Mesenchymal stem cell (in vitro differentiated cells and primary cell): ENCODE data around the gene TMPRSS13. TPM values are rescaled to one million over a fixed set of nuclear protein-coding genes. Genes with fewer than 3 reads are reported as not detected.
"Not testable (repeated sequence)": the region's sequence is repeated elsewhere in the genome, so short reads cannot be mapped to it uniquely, and the experiment has no call there.

ENCODE experiments used
- DNase-seq: peaks from one replicate; pipeline ENCODE4 v3.0.0-alpha.2; 2013
- H2AFZ ChIP-seq: one replicate; pipeline ENCODE4 v1.6.1; 2013; ENCODE audit warnings: low read depth, mild to moderate bottlenecking, control low read depth, inconsistent platforms, low read length, moderate library complexity
- H2AK5ac ChIP-seq: 2 replicates; pipeline ENCODE4 v1.6.1; 2013; ENCODE audit warnings: low read length, moderate library complexity, mild to moderate bottlenecking, inconsistent platforms; ENCODE audit not compliant: severe bottlenecking
- H2BK120ac ChIP-seq: one replicate; pipeline ENCODE4 v1.6.1; 2013; ENCODE audit warnings: low read depth, mild to moderate bottlenecking, inconsistent platforms, low read length, moderate library complexity
- H2BK12ac ChIP-seq, 2 experiments: one replicate each; pipeline ENCODE4 v1.6.1; 2013; ENCODE audit warnings: inconsistent platforms in 2 of 2, low read length in 2 of 2, mild to moderate bottlenecking in 2 of 2, moderate library complexity in 2 of 2, control low read depth in 1 of 2
- H2BK15ac ChIP-seq: one replicate; pipeline ENCODE4 v1.6.1; 2013; ENCODE audit warnings: mild to moderate bottlenecking, low read depth, inconsistent platforms; ENCODE audit not compliant: poor library complexity, severe bottlenecking
- H2BK5ac ChIP-seq: 2 replicates; pipeline ENCODE4 v1.6.1; 2013; ENCODE audit warnings: low read depth, mild to moderate bottlenecking, low read length, control low read depth, inconsistent platforms; ENCODE audit not compliant: poor library complexity, severe bottlenecking
- H3K14ac ChIP-seq, 2 experiments: one replicate each; pipeline ENCODE4 v1.6.1; 2013; ENCODE audit warnings: inconsistent platforms in 2 of 2, low read length in 2 of 2, control low read depth in 1 of 2, mild to moderate bottlenecking in 1 of 2, moderate library complexity in 1 of 2
- H3K18ac ChIP-seq, 2 experiments: one replicate each; pipeline ENCODE4 v1.6.1; 2013; ENCODE audit warnings: inconsistent platforms in 2 of 2, low read length in 2 of 2, control low read depth in 1 of 2, low read depth in 1 of 2, mild to moderate bottlenecking in 1 of 2
- H3K23ac ChIP-seq, 2 experiments: one replicate each; pipeline ENCODE4 v1.6.1; 2013; ENCODE audit warnings: inconsistent platforms in 2 of 2, low read length in 2 of 2, mild to moderate bottlenecking in 2 of 2, moderate library complexity in 2 of 2, control low read depth in 1 of 2
- H3K27ac ChIP-seq: 2 replicates; pipeline ENCODE4 v1.5.1; 2013; ENCODE audit warnings: mild to moderate bottlenecking, moderate library complexity, low read length, control low read depth, inconsistent platforms; ENCODE audit not compliant: poor library complexity, severe bottlenecking
- H3K27me3 ChIP-seq, 2 experiments: 2 replicates each; pipeline versions ENCODE4 v1.6.1 to v1.7.0; 2013; ENCODE audit warnings: low read length in 2 of 2, mild to moderate bottlenecking in 2 of 2, moderate library complexity in 2 of 2, control low read depth in 1 of 2, inconsistent platforms in 1 of 2; ENCODE audit not compliant: control insufficient read depth in 1 of 2, insufficient read depth in 1 of 2
- H3K36me3 ChIP-seq, 2 experiments: 2 replicates each; pipeline versions ENCODE4 v1.6.1 to v1.7.0; 2013; ENCODE audit warnings: low read length in 2 of 2, control low read depth in 1 of 2, inconsistent platforms in 1 of 2, low read depth in 1 of 2, mild to moderate bottlenecking in 1 of 2; ENCODE audit not compliant: insufficient read depth in 2 of 2, control insufficient read depth in 1 of 2
- H3K4ac ChIP-seq, 2 experiments: one replicate each; pipeline ENCODE4 v1.6.1; 2013; ENCODE audit warnings: inconsistent platforms in 2 of 2, low read length in 2 of 2, mild to moderate bottlenecking in 2 of 2, moderate library complexity in 2 of 2, control low read depth in 1 of 2, low read depth in 1 of 2
- H3K4me1 ChIP-seq: 2 replicates; pipeline ENCODE4 v1.6.1; 2013; ENCODE audit warnings: low read depth, low read length, control low read depth; ENCODE audit not compliant: control insufficient read depth, insufficient read depth
- H3K4me2 ChIP-seq: 2 replicates; pipeline ENCODE4 v1.6.1; 2013; ENCODE audit warnings: low read length, mild to moderate bottlenecking, inconsistent platforms; ENCODE audit not compliant: poor library complexity, severe bottlenecking
- H3K4me3 ChIP-seq, 2 experiments: 2 replicates each; pipeline versions ENCODE4 v1.5.1 to v1.7.0; 2013; ENCODE audit warnings: low read length in 2 of 2, mild to moderate bottlenecking in 2 of 2, control low read depth in 1 of 2, low read depth in 1 of 2; ENCODE audit not compliant: insufficient read depth in 1 of 2
- H3K79me1 ChIP-seq: replicated peaks from 2 replicates; pipeline ENCODE4 v1.6.1; 2013; ENCODE audit warnings: mild to moderate bottlenecking, control low read depth, low read length, inconsistent platforms; ENCODE audit not compliant: poor library complexity, severe bottlenecking
- H3K9ac ChIP-seq: 2 replicates; pipeline ENCODE4 v1.7.0; 2013; ENCODE audit warnings: mild to moderate bottlenecking, low read length, moderate library complexity
- H3K9me3 ChIP-seq: 2 replicates; pipeline ENCODE4 v1.7.0; 2013; ENCODE audit warnings: mild to moderate bottlenecking, low read length; ENCODE audit not compliant: control insufficient read depth
- H4K8ac ChIP-seq: one replicate; pipeline ENCODE4 v1.6.1; 2013; ENCODE audit warnings: inconsistent platforms, mild to moderate bottlenecking, low read length, moderate library complexity
- H4K91ac ChIP-seq: one replicate; pipeline ENCODE4 v1.6.1; 2013; ENCODE audit warnings: mild to moderate bottlenecking, low read length, inconsistent platforms
- WGBS: methylation state at CpG from one replicate; pipeline ENCODE4 v1.1.7; 2013; ENCODE audit warnings: mixed read lengths; 5-methylcytosine and 5-hydroxymethylcytosine counted together
- polyA plus RNA-seq, 2 experiments: library from polyadenylated mRNA; stranded (reverse); fragments of 200-250 nt; gene quantifications; one replicate each; pipeline ENCODE4 v1.2.3, GENCODE V29; 2013

The TMPRSS13 gene
- polyA plus RNA-seq (2013, experiment 1 of 2), result not detected
- not detected for polyA plus RNA-seq (2013, experiment 2 of 2)

- no peak within 1 kb of the TSS for H3K4me3 ChIP-seq
- H3K23ac ChIP-seq, result no peak within 1 kb of the TSS
- no peak within 1 kb of the TSS for H2BK15ac ChIP-seq
- DNase-seq, result no peak
- peaks cover 9% of the 10 kb centered on the region for H3K4me1 ChIP-seq
- H3K36me3 ChIP-seq, result no peaks in the 10 kb centered on the region
- H3K79me1 ChIP-seq, result no peaks in the 10 kb centered on the region
- no peaks in the 10 kb centered on the region for H3K9me3 ChIP-seq
- no peak within 1 kb of the TSS for H2AFZ ChIP-seq
- H4K91ac ChIP-seq, result no peak within 1 kb of the TSS
- H2AK5ac ChIP-seq, result no peak within 1 kb of the TSS
- no peak within 1 kb of the TSS for H3K27ac ChIP-seq
- H2BK5ac ChIP-seq, result no peak within 1 kb of the TSS
- H2BK12ac ChIP-seq, result no peak within 1 kb of the TSS
- peaks cover 26 to 70% of the 10 kb centered on the region in 2 experiments for H3K27me3 ChIP-seq
- H3K14ac ChIP-seq, result no peak within 1 kb of the TSS
- H3K4ac ChIP-seq, result peak within 1 kb of the TSS in 1 of 2 experiments; percentile 30
- H3K4me2 ChIP-seq, result no peak within 1 kb of the TSS
- no peak within 1 kb of the TSS for H3K9ac ChIP-seq
- WGBS, result 56% methylated on average over 9 of the region's 13 CpGs
- no peak within 1 kb of the TSS for H2BK120ac ChIP-seq
- H3K18ac ChIP-seq, result no peak within 1 kb of the TSS
- no peak within 1 kb of the TSS for H4K8ac ChIP-seq
These were observed at the start of gene TMPRSS13 for GRCh38 chr11:117929142-117929915. Gene TMPRSS13, minus strand, starts transcription at chr11:117929402. Its CDS starts 95 bp downstream, at chr11:117929307.

DNA sequence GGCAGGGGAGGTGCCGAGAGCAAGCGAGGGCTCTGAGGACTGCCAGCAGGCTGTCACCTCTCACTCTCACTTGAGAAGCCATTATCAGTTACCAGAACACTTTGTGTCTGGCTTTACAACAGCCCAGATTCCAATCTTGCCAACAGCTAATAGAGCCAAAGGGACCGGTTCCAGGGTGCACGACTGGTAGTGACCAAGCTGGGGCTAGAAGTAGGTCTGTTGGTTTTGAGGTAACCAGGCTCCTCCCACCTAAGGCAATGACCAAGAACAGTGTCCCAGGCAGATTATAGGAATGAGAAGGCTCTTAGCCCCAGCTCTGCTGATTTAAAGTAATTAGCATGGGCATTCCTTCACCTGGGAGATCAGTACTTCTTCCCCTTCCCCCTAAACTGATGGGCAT, 49.8 kb upstream of the TMPRSS13 start:
- H3K36me3 ChIP-seq, result no peaks in the 10 kb centered on the region
- no peak overlapping the region for H3K4me2 ChIP-seq
- H2BK5ac ChIP-seq, result no peak overlapping the region
- H3K9me3 ChIP-seq, result no peaks in the 10 kb centered on the region
- H2BK120ac ChIP-seq, result no peak overlapping the region
- no peak overlapping the region for H3K27ac ChIP-seq
- H3K4me1 ChIP-seq, result no peaks in the 10 kb centered on the region
- no peak overlapping the region for H3K18ac ChIP-seq
- no peak overlapping the region for H3K9ac ChIP-seq
- H3K23ac ChIP-seq, result no peak overlapping the region
- no peak for DNase-seq
- H3K27me3 ChIP-seq, result peaks cover 32 to 47% of the 10 kb centered on the region in 2 experiments
- no peak overlapping the region for H4K91ac ChIP-seq
- H3K4me3 ChIP-seq, result no peak overlapping the region
- no peak overlapping the region for H3K14ac ChIP-seq
- no peak overlapping the region for H2AK5ac ChIP-seq
- H2BK15ac ChIP-seq, result no peak overlapping the region
- H3K79me1 ChIP-seq, result no peaks in the 10 kb centered on the region
- no peak overlapping the region for H2AFZ ChIP-seq
- no peak overlapping the region for H4K8ac ChIP-seq
- no peak overlapping the region for H3K4ac ChIP-seq
- WGBS, result 94% methylated on average over 2 of the region's 4 CpGs
- H2BK12ac ChIP-seq, result no peak overlapping the region

DNA sequence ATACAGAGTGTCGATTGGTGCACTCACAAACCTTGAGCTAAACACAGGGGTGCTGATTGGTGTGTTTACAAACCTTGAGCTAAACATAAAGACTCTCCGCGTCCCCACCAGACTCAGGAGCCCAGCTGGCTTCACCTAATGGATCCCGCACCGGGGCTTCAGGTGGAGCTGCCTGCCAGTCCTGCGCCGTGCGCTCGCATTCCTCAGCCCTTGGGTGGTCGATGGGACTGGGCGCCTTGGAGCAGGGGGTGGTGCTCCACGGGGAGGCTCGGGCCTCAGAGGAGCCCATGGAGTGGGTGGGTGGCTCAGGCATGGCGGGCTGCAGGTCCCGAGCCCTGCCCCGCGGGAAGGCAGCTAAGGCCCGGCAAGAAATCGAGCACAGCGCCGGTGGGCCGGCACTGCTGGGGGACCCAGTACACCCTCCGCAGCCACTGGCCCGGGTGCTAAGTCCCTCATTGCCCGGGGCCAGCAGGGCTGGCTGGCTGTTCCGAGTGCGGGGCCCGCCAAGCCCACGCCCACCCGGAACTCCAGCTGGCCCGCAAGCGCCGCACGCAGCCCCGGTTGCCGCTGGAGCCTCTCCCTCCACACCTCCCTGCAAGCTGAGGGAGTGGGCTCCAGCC, 49.2 kb upstream of the TMPRSS13 start:
- H3K9ac ChIP-seq, H3K4me1 ChIP-seq, H3K14ac ChIP-seq, H3K4me2 ChIP-seq, H3K18ac ChIP-seq, H4K91ac ChIP-seq, H3K79me1 ChIP-seq, H2BK120ac ChIP-seq, H2BK15ac ChIP-seq, H3K27ac ChIP-seq, DNase-seq, H3K36me3 ChIP-seq, H3K23ac ChIP-seq, H2AFZ ChIP-seq, H2BK12ac ChIP-seq, H3K9me3 ChIP-seq, H3K4me3 ChIP-seq, H2AK5ac ChIP-seq, H4K8ac ChIP-seq, H3K4ac ChIP-seq, H2BK5ac ChIP-seq: not testable (repeated sequence)
- H3K27me3 ChIP-seq, result peaks cover 29 to 42% of the 10 kb centered on the region in 2 experiments
- 95% methylated on average over 20 of the region's 36 CpGs for WGBS

DNA sequence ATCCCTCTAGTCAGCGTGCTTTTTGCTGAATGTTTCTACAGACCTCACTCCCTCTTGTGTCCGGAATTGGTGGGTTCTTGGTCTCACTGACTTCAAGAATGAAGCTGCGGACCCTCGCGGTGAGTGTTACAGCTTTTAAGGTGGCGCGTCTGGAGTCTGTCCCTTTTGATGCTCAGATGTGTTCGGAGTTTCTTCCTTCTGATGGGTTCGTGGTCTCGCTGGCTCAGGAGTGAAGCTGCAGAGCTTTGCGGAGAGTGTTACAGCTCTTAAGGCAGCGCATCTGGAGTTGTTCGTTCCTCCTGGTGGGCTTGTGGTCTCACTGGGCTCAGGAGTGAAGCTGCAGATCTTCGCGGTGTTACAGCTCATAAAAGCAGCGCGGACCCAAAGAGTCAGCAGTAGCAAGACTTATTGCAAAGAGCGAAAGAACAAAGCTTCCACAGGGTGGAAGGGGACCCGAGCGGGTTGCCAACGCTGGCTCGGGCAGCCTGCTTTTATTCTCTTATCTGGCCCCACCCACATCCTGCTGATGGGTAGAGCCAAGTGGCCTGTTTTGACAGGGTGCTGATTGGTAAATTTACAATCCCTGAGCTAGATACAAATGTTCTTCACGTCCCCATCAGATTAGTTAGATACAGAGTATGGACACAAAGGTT, 48.5 kb upstream of the TMPRSS13 start:
- H2BK15ac ChIP-seq, H3K9ac ChIP-seq, H3K4me2 ChIP-seq, H3K36me3 ChIP-seq, H2AFZ ChIP-seq, H3K14ac ChIP-seq, H2BK5ac ChIP-seq, DNase-seq, H3K9me3 ChIP-seq, H3K79me1 ChIP-seq, H4K91ac ChIP-seq, H3K4ac ChIP-seq, H3K4me1 ChIP-seq, H3K4me3 ChIP-seq, H3K23ac ChIP-seq, H2AK5ac ChIP-seq, H3K27ac ChIP-seq, H2BK12ac ChIP-seq, H3K18ac ChIP-seq, H4K8ac ChIP-seq, H2BK120ac ChIP-seq: not testable (repeated sequence)
- 89% methylated on average over 19 of the region's 23 CpGs for WGBS
- H3K27me3 ChIP-seq, result peaks cover 23 to 42% of the 10 kb centered on the region in 2 experiments
